K562 (cell line): ENCODE results near the gene UNC79. TPM values are rescaled to one million over a fixed set of nuclear protein-coding genes. Genes with fewer than 3 reads are reported as not detected.

Experiments
- ATAC-seq: fragments of 200-7000 bp; cut with Tn5 transposase; 3 replicates; pipeline ENCODE4 v1.9.1; 2020; ENCODE audit warnings: moderate library complexity
- BruUV-seq: library from RNA; stranded (reverse); fragments of 400-500 nt; replicated peaks from 2 replicates; lab custom pipeline; 2021; lab: Mats Ljungman, UMichigan
- CTCF ChIA-PET: fragments of 300-600 bp; formaldehyde crosslinking; extraction: SDS; loops from one replicate; lab custom pipeline; 2021; ENCODE audit warnings: low intra/inter-chr PET ratio; lab: Yijun Ruan, JAX
- POLR2A ChIA-PET: fragments of 300-600, 350-650 bp; sonication (Branson Sonifier 250); formaldehyde crosslinking; extraction: SDS; loops from one replicate; lab custom pipeline; 2021; ENCODE audit warnings: antibody characterized with exemption, inconsistent platforms; lab: Yijun Ruan, JAX
- DNase-seq, 4 experiments: peaks; one replicate each; pipeline versions ENCODE4 v3.0.0 to v3.0.0-alpha.2; 2011 to 2018; ENCODE audit warnings: low spot score in 3 of 4, mixed read lengths in 3 of 4; ENCODE audit errors: extremely low read depth in 1 of 4
- FAIRE-seq: peaks from 2 replicates; lab custom pipeline; 2011; peaks lifted over from hg19 to GRCh38; lab: Jason Lieb, UNC
- H2AFZ ChIP-seq: 2 replicates; pipeline ENCODE4 v1.6.0; 2011; ENCODE audit warnings: low read depth, low read length, control low read depth, inconsistent platforms
- H3K27ac ChIP-seq: fragments of 200-600 bp; 3 replicates; pipeline ENCODE4 v1.8.0; 2011; ENCODE audit warnings: low read depth, mild to moderate bottlenecking, control low read depth, inconsistent platforms, low read length, moderate library complexity, mixed read lengths; ENCODE audit errors: extremely low read depth
- H3K27me3 ChIP-seq, 2 experiments: fragments of 300-600 bp in 1 of 2; 2 replicates in 1 of 2; 3 replicates in 1 of 2; pipeline versions ENCODE4 v1.6.0 to v1.8.0; 2011; ENCODE audit warnings: inconsistent platforms in 2 of 2, low read length in 2 of 2, mild to moderate bottlenecking in 1 of 2, mixed read lengths in 1 of 2, moderate library complexity in 1 of 2; ENCODE audit not compliant: control insufficient read depth in 2 of 2, insufficient read depth in 2 of 2
- H3K36me3 ChIP-seq: fragments of 300-600 bp; 3 replicates; pipeline ENCODE4 v1.8.0; 2011; ENCODE audit warnings: mild to moderate bottlenecking, low read length, inconsistent platforms; ENCODE audit not compliant: control insufficient read depth, insufficient read depth
- H3K4me1 ChIP-seq, 2 experiments: fragments of 200-600 bp in 1 of 2; replicated peaks in 1 of 2; 2 replicates in 1 of 2; 3 replicates in 1 of 2; pipeline versions ENCODE4 v1.5.1 to v1.8.0; 2011; ENCODE audit warnings: inconsistent platforms in 2 of 2, low read length in 2 of 2, mild to moderate bottlenecking in 1 of 2, mixed read lengths in 1 of 2, moderate library complexity in 1 of 2; ENCODE audit not compliant: control insufficient read depth in 2 of 2, insufficient read depth in 2 of 2
- H3K4me2 ChIP-seq: 2 replicates; pipeline ENCODE4 v1.6.1; 2011; ENCODE audit warnings: low read length, control low read depth, inconsistent platforms, mixed read lengths; ENCODE audit not compliant: insufficient read depth
- H3K4me3 ChIP-seq: fragments of 200-600 bp; sonication (generic), shearing (Covaris generic); 2 replicates; pipeline ENCODE4 v1.5.1; 2016; ENCODE audit warnings: control low read depth, inconsistent platforms
- H3K79me2 ChIP-seq: fragments of 200-600 bp; 3 replicates; pipeline ENCODE4 v1.8.0; 2011; ENCODE audit warnings: low read length, inconsistent platforms; ENCODE audit not compliant: control insufficient read depth, insufficient read depth
- H3K9ac ChIP-seq, 2 experiments: 2 replicates each; pipeline versions ENCODE4 v1.6.0 to v1.6.1; 2011; ENCODE audit warnings: low read depth in 2 of 2, low read length in 2 of 2, control low read depth in 1 of 2, inconsistent platforms in 1 of 2, mild to moderate bottlenecking in 1 of 2, mixed read lengths in 1 of 2; ENCODE audit not compliant: insufficient read depth in 1 of 2
- H3K9me1 ChIP-seq: one replicate; pipeline ENCODE4 v1.6.0; 2011; ENCODE audit warnings: inconsistent platforms, mild to moderate bottlenecking, low read length, moderate library complexity; ENCODE audit not compliant: control insufficient read depth, insufficient read depth
- H3K9me3 ChIP-seq: replicated peaks from 2 replicates; pipeline ENCODE4 v1.5.1; 2011; ENCODE audit warnings: low read depth, low read length, inconsistent platforms; ENCODE audit not compliant: control insufficient read depth, insufficient read depth
- H4K20me1 ChIP-seq: replicated peaks from 2 replicates; pipeline ENCODE4 v1.6.1; 2011; ENCODE audit warnings: low read length, inconsistent platforms, mixed read lengths; ENCODE audit not compliant: control insufficient read depth, insufficient read depth
- CBX2 ChIP-seq: fragments of 200-600 bp; sonication (generic); IDR thresholded peaks from one replicate; pipeline ENCODE4 v1.6.1; 2012; ENCODE audit warnings: mild to moderate bottlenecking, low read length, inconsistent platforms; ENCODE audit not compliant: insufficient read depth, poor library complexity, severe bottlenecking
- CHD2 ChIP-seq: IDR thresholded peaks from 2 replicates; pipeline ENCODE4 v1.6.1; 2011; ENCODE audit warnings: low read depth, low read length
- HIVEP1 ChIP-seq: fragments of 250-450 bp; sonication (Bioruptor Pico); IDR thresholded peaks from 2 replicates; pipeline ENCODE4 v1.4.0; 2020; ENCODE audit warnings: mild to moderate bottlenecking
- HMG20B ChIP-seq: fragments of 250-450 bp; sonication (Bioruptor Pico); IDR thresholded peaks from 2 replicates; pipeline ENCODE4 v1.5.0; 2021; ENCODE audit warnings: mild to moderate bottlenecking
- KLF13 ChIP-seq: fragments of 450-650 bp; IDR thresholded peaks from 2 replicates; pipeline ENCODE4 v1.6.1; 2016; ENCODE audit warnings: missing genetic modification characterization, low read depth, mild to moderate bottlenecking, missing compliant biosample characterization, moderate library complexity, borderline replicate concordance
- MAFF ChIP-seq: IDR thresholded peaks from 2 replicates; pipeline ENCODE4 v1.6.1; 2012; ENCODE audit warnings: low read length, improper control_type of control experiment
- STAT5B ChIP-seq: fragments of 250-450 bp; sonication (Bioruptor Pico); IDR thresholded peaks from 2 replicates; pipeline ENCODE4 v1.8.0; 2021; ENCODE audit warnings: mild to moderate bottlenecking, inconsistent platforms
- TGIF2 ChIP-seq: sonication (generic); formaldehyde crosslinking; IDR thresholded peaks from 2 replicates; pipeline ENCODE4 v1.8.1; 2022; ENCODE audit warnings: mild to moderate bottlenecking, missing genetic modification reagents, moderate library complexity
- U2AF1 ChIP-seq: fragments of 200-400 bp; formaldehyde crosslinking; optimal IDR thresholded peaks from 2 replicates; pipeline ENCODE3; 2017; ENCODE audit warnings: mild to moderate bottlenecking, low read depth, low read length, moderate library complexity
- ZFP36 ChIP-seq: fragments of 150-350 bp; IDR thresholded peaks from 2 replicates; pipeline ENCODE4 v1.6.1; 2018; ENCODE audit warnings: low read length, low read depth; ENCODE audit not compliant: partially characterized antibody
- ZNF121 ChIP-seq: sonication (generic); formaldehyde crosslinking; conservative IDR thresholded peaks from 2 replicates; pipeline ENCODE4 v1.8.0; 2022; ENCODE audit warnings: missing genetic modification reagents
- ZNF707 ChIP-seq: fragments of 250-450 bp; sonication (Bioruptor Pico); conservative IDR thresholded peaks from 2 replicates; pipeline ENCODE4 v1.8.0; 2022; ENCODE audit warnings: inconsistent platforms, mild to moderate bottlenecking, moderate library complexity
- ZNF75A ChIP-seq: fragments of 450-650 bp; formaldehyde crosslinking; IDR thresholded peaks from 2 replicates; pipeline ENCODE4 v1.4.0; 2020; ENCODE audit warnings: mild to moderate bottlenecking
- ZZZ3 ChIP-seq: fragments of 450-650 bp; IDR thresholded peaks from 2 replicates; pipeline ENCODE4 v1.6.1; 2016; ENCODE audit warnings: antibody characterized with exemption, mild to moderate bottlenecking, moderate library complexity
- WGBS: fragments of 100-300 bp; shearing (Covaris generic); methylation state at CpG from one replicate; pipeline ENCODE4 v1.1.6; 2016; ENCODE audit warnings: low coverage, mixed read lengths; ENCODE audit not compliant: insufficient coverage; ENCODE audit errors: missing lambda C conversion rate; 5-methylcytosine and 5-hydroxymethylcytosine counted together
- in situ Hi-C: fragments of 300-500 bp; cut with MboI; formaldehyde crosslinking; loops from 4 replicates; pipeline ENCODE4 v1.15.0; 2018; ENCODE audit warnings: inconsistent platforms, mixed read lengths
- intact Hi-C: fragments of 100-400 bp; cut with micrococcal nuclease; formaldehyde crosslinking; loops from 2 replicates; pipeline ENCODE4 v1.14.2; 2022
- polyA plus RNA-seq, 8 experiments: library from polyadenylated mRNA; depleted of rRNA in 4 of 8; stranded (reverse) in 5 of 8; unstranded in 3 of 8; fragments of >200 nt; fragmentation: Nextera tagmentation in 2 of 8; fragmentation: Illumina TruSeq in 1 of 8; extraction: Ambion mirVana in 2 of 8; extraction: Trizol in 1 of 8; gene quantifications; 2 replicates each; pipeline versions ENCODE4 v1.2.1 to v1.2.3, GENCODE V29; 2011 to 2014; ENCODE audit warnings: inconsistent platforms in 1 of 8, missing spikeins in 1 of 8
- total RNA-seq, 7 experiments: library from RNA; depleted of rRNA in 6 of 7; stranded (reverse); fragments of >200 nt in 6 of 7; fragmentation: Illumina TruSeq in 2 of 7; extraction: Trizol in 2 of 7; gene quantifications; 2 replicates each; pipeline versions ENCODE4 v1.2.1 to v1.2.3, GENCODE V29; 2011 to 2021; ENCODE audit warnings: low replicate concordance in 1 of 7
- TF ChIP-seq, protein P1 (sequence below): fragments of 450-650 bp; formaldehyde crosslinking; IDR thresholded peaks from 2 replicates; pipeline ENCODE4 v1.4.0; 2022; ENCODE audit warnings: missing genetic modification characterization
- TF ChIP-seq, protein P2 (sequence below): sonication (generic); formaldehyde crosslinking; IDR thresholded peaks from 2 replicates; pipeline ENCODE4 v1.8.0; 2022; ENCODE audit warnings: mild to moderate bottlenecking, low read depth, missing genetic modification reagents
- TF ChIP-seq, protein P3 (sequence below): fragments of 200-800 bp; sonication (Bioruptor generic); IDR thresholded peaks from 2 replicates; pipeline ENCODE4 v1.6.1; 2017; ENCODE audit warnings: missing genetic modification characterization, missing compliant biosample characterization
- TF ChIP-seq, protein P4 (sequence below): sonication (generic); IDR thresholded peaks from 2 replicates; pipeline ENCODE4 v1.6.1; 2016

The UNC79 gene
- total and polyA plus RNA-seq, 9 of the 15 experiments (the other 6 are each of a cell fraction or from before 2014, with no cell fraction given): under 0.01 to 0.04 (median 0.01) TPM; not detected in 6

DNA sequence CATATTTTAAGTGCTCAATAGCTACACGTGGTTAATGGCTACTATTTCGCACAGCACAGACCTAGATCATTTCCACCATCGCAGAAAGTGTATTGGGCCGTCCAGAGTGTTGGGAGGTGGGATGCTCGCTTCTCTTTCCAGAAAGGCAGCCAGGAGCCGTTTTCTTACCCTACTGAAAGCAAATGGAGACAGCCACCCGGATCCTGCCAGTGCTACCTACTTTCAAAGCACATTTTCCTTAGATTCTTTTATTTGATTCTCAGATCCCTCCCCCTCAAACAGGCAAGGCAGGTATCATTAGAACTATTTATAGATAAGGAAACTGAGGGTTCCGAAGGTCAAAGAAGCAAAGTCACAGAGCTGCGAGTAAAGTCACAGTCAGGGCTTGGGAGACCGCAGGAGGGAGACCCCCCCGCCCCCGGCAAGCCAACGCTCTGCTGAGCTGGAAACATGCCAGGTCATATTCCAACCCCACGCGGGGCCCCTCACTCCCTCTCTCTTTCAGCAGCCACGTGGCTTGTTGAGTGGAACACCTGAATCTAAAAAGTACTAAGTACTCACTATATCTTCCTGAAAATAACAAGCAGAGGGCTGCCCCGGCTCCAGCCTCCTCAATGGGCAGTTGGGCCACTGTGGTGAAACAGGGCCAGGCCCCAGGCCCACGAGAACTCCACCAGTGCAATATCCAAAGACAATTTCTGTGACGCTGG, 321.4 kb downstream of the UNC79 start:
- peaks cover 0 to 2% of the 10 kb centered on the region in 2 experiments; a peak in 1 of 5 replicates for H3K27me3 ChIP-seq
- intact Hi-C loops: no loop called here
- no peak overlapping the region for H2AFZ ChIP-seq
- FAIRE-seq (no peak), DNase-seq (no peak), ATAC-seq (no peak)
- 0% methylated on average over 12 of the region's 19 CpGs for WGBS
- no peaks in the 10 kb centered on the region for H3K79me2 ChIP-seq
- in situ Hi-C loops: no loop called here
- no peak overlapping the region for H3K4me3 ChIP-seq
- H3K27ac ChIP-seq: no peak overlapping the region
- H3K4me1 ChIP-seq: no peaks in the 10 kb centered on the region
- H3K9me3 ChIP-seq: no peaks in the 10 kb centered on the region
- no peaks in the 10 kb centered on the region for H3K36me3 ChIP-seq
- H4K20me1 ChIP-seq: no peaks in the 10 kb centered on the region
- no peak overlapping the region for H3K9ac ChIP-seq
- no peak overlapping the region for H3K4me2 ChIP-seq
- BruUV-seq: no TSS peak
- POLR2A ChIA-PET: no interaction called here
- CTCF ChIA-PET: no interaction called here
- H3K9me1 ChIP-seq: no peaks in the 10 kb centered on the region
- TF ChIP-seq U2AF1 (no peak), STAT5B (CRISPR knock-in tag) (no peak), TGIF2 (CRISPR knock-in tag) (no peak), ZNF75A (CRISPR knock-in tag) (no peak), ZFP36 (no peak), KLF13 (tag) (no peak), CBX2 (no peak), CHD2 (no peak), ZZZ3 (no peak), ZNF121 (CRISPR knock-in tag) (no peak), ZNF707 (CRISPR knock-in tag) (no peak), HIVEP1 (no peak), MAFF (no peak), HMG20B (no peak)
- TF ChIP-seq, protein P1, sequence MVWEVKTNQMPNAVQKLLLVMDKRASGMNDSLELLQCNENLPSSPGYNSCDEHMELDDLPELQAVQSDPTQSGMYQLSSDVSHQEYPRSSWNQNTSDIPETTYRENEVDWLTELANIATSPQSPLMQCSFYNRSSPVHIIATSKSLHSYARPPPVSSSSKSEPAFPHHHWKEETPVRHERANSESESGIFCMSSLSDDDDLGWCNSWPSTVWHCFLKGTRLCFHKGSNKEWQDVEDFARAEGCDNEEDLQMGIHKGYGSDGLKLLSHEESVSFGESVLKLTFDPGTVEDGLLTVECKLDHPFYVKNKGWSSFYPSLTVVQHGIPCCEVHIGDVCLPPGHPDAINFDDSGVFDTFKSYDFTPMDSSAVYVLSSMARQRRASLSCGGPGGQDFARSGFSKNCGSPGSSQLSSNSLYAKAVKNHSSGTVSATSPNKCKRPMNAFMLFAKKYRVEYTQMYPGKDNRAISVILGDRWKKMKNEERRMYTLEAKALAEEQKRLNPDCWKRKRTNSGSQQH (CRISPR knock-in tag): no peak
- TF ChIP-seq, protein P2, sequence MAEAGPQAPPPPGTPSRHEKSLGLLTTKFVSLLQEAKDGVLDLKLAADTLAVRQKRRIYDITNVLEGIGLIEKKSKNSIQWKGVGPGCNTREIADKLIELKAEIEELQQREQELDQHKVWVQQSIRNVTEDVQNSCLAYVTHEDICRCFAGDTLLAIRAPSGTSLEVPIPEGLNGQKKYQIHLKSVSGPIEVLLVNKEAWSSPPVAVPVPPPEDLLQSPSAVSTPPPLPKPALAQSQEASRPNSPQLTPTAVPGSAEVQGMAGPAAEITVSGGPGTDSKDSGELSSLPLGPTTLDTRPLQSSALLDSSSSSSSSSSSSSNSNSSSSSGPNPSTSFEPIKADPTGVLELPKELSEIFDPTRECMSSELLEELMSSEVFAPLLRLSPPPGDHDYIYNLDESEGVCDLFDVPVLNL (CRISPR knock-in tag): no peak
- TF ChIP-seq, protein P3, sequence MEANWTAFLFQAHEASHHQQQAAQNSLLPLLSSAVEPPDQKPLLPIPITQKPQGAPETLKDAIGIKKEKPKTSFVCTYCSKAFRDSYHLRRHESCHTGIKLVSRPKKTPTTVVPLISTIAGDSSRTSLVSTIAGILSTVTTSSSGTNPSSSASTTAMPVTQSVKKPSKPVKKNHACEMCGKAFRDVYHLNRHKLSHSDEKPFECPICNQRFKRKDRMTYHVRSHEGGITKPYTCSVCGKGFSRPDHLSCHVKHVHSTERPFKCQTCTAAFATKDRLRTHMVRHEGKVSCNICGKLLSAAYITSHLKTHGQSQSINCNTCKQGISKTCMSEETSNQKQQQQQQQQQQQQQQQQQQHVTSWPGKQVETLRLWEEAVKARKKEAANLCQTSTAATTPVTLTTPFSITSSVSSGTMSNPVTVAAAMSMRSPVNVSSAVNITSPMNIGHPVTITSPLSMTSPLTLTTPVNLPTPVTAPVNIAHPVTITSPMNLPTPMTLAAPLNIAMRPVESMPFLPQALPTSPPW: no peak
- TF ChIP-seq, protein P4, sequence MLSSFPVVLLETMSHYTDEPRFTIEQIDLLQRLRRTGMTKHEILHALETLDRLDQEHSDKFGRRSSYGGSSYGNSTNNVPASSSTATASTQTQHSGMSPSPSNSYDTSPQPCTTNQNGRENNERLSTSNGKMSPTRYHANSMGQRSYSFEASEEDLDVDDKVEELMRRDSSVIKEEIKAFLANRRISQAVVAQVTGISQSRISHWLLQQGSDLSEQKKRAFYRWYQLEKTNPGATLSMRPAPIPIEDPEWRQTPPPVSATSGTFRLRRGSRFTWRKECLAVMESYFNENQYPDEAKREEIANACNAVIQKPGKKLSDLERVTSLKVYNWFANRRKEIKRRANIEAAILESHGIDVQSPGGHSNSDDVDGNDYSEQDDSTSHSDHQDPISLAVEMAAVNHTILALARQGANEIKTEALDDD: no peak
